Stimulated activated CD4-positive, alpha-beta T cell treated with anti-CD3 and anti-CD28 coated beads, Interleukin-15, amount 100 ng/mL, for 48 hours (primary cell): ENCODE measurements around the gene ARFGEF3.
"Not testable (repeated sequence)": the region's sequence is repeated elsewhere in the genome, so short reads cannot be mapped to it uniquely, and the experiment has no call there.

Experiments
- DNase-seq, 2 donors: peaks; one replicate each; pipeline ENCODE4 v3.0.0-alpha.2; 2020; ENCODE audit warnings: low read depth in 2 of 2

The ARFGEF3 gene

GRCh38 chr6:138347864-138348263 lies 186.1 kb downstream of the ARFGEF3 start:
- no peak for DNase-seq

DNA sequence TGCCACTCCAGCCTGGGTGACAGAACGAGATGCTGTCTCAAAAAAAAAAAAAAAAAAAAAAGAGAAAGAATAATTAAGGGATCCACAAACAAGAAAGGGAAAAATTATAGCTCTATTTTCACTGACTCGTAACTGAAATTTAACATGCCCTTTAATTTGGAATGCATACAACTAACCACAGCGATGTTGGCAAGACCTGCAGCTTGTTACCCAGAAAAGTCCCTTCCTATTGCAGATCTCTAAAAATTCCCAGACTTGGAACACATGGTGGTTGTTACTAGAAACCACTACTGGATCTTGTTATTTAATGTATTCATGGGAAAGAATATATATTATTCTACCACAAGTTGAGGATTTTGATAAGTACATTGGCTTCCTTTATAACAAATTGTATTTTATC lies 188.2 kb downstream of the ARFGEF3 start:
- no peak for DNase-seq

- DNase-seq = no peak
Measured at GRCh38 chr6:138357928-138358327, 196.2 kb downstream of the ARFGEF3 start.

GRCh38 chr6:138368684-138369083 lies 206.9 kb downstream of the ARFGEF3 start:
- DNase-seq = not testable (repeated sequence)

DNA sequence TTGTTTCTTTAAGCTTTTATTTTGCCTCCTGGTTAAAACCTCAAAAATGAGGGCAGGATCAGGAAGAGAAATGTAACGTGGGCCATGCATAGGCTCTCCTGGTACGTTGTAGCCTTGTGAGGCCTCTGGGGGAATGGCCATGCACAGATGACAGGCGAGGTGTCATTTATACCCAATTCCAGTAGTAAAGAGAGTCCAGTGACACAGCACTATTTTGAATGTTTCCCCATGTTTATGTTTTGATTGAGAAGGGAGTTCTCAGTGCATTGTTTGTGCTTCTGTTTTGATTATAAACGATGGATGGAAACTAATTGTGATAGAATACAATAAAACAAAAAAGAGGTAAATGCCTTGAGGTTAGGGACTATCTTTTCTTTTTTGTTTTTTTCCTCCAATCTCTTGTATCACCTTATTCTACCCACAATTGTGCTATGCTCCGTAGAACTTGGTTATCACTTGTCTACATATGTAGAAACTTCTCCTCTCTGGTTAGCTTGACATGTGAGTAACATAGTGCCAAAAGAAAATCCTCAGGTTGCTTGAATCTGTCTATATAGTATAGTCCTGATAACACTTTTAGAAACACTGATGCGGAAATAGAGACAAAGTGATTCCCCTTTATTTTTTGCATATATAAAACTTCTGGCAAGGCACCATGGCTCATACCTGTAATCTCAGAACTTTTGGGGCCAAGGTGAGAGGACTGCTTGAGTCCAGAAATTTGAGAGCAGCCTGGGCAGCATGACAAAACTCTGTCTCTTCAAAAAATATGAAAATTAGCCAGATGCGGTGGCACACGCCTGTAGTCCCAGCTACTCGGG lies 209.1 kb downstream of the ARFGEF3 start:
- DNase-seq = no peak

GRCh38 chr6:138371452-138371711 lies 209.6 kb downstream of the ARFGEF3 start:
- no peak for DNase-seq

GRCh38 chr6:138371720-138372119 lies 210.0 kb downstream of the ARFGEF3 start:
- DNase-seq = no peak

- no peak for DNase-seq
Measured at GRCh38 chr6:138372711-138373463, 211.1 kb downstream of the ARFGEF3 start.

GRCh38 chr6:138374230-138374629 lies 212.5 kb downstream of the ARFGEF3 start:
- DNase-seq = no peak

DNA sequence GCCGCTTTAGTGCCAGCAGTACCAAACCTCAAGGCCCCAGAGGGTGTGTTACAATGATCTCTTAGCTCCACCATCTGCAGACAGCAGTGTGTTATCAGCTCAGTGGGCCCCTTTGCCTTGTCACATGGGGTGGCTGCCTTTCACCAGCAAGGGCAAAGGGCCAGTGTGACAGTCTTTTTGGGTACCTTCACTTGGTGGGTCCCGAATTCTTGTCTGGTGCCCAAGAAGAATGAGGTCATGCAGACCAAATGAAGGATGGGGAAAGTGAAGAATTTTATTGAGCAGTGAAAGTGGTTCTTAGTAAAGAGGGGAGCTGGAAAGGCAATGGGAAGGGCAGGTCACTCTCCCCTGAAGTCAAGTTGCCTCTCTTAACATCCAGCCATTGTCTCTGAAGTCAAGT lies 213.1 kb downstream of the ARFGEF3 start:
- DNase-seq = no peak

- DNase-seq = no peak
Measured at GRCh38 chr6:138377042-138377441, 215.3 kb downstream of the ARFGEF3 start.

DNA sequence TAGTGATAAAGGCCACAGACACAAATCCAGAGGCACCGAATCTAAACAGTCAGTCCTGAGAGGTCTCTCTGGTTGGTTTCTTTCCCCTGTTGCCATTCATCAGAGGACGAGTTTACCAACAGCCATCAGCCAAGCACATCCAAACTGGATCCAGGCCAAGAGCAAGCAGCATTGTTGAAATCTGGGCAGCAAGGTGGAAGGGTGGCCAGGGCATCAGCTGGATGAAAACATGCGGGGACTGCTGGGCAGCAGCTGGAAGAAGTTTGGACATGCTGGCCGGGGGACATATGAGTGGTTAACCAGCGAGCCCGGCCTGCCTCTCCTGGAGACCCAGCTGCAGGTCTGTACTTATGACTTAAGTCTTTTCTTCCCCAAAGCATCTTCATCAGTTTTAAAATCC lies 216.1 kb downstream of the ARFGEF3 start, which contains the start of gene SMIM28:
TSS of gene SMIM28 (plus strand) at position 62 of the 400 bp plus-strand sequence. CDS start at position 230, 168 bp downstream.
- DNase-seq = no peak

DNA sequence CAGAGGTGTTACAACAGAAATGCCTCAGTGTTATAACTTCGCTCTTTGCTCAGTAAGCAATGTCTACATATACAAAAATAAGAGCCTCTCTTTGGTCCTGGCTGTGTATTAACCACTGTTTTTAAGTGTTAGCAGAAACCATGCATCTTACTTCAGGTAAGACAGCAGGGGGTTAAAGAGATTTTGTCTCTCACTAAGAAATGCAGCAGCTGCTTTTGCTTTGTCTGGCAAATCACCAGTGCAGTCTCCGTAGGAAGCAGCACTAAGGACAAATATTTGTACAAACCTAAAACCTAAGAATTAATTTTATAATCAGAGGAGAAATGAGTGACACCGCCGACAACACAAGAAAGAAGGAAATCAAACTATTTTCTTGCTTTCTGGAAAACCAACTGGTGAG lies 216.7 kb downstream of the ARFGEF3 start:
- DNase-seq = no peak

DNA sequence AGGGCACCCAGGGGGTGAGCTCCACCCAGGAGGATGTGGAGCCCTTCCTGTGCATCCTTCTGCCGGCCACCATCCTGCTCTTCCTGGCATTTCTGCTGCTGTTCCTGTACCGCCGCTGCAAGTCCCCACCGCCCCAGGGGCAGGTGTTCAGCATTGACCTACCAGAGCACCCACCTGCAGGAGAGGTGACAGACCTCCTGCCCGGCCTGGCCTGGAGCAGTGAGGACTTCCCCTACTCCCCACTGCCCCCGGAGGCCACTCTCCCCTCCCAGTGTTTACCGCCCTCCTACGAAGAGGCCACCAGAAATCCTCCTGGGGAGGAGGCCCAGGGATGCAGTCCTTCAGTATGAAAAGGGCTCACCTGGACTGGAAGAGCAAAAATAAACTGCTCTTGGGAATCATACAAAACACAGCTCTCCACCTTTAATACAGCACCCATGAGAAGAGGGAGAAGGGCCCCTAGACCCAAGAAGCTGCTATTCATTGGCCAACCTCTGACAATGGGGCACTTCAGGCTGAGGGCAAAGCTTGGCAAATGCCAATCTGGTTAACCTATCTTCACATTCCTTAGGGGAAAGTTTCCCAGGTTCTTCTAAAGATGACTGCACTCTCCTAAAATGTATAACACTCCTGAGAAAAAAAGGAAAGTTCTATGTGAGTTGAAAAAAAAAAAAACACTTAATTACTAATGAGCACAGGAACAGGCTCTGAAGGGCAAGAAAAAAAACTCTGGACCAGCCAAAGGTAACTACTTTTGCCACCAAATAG lies 220.9 kb downstream of the ARFGEF3 start:
- no peak for DNase-seq

- no peak for DNase-seq
Measured at GRCh38 chr6:138383776-138384175, 222.0 kb downstream of the ARFGEF3 start.

- no peak for DNase-seq
Measured at GRCh38 chr6:138386897-138387296, 225.2 kb downstream of the ARFGEF3 start.

- DNase-seq = no peak
Measured at GRCh38 chr6:138387577-138388368, 226.0 kb downstream of the ARFGEF3 start.

GRCh38 chr6:138389551-138389950 lies 227.8 kb downstream of the ARFGEF3 start:
- DNase-seq = no peak
